HEK293 (cell line): ENCODE data around the gene GPX3.

Experiments
- CTCF ChIA-PET: fragments of 350-600 bp; formaldehyde crosslinking; extraction: SDS; loops from one replicate; lab custom pipeline; 2021; ENCODE audit warnings: antibody characterized with exemption; lab: Yijun Ruan, JAX
- POLR2A ChIA-PET: fragments of 300-600 bp; formaldehyde crosslinking; extraction: SDS; loops from one replicate; lab custom pipeline; 2020; ENCODE audit warnings: antibody characterized with exemption, inconsistent platforms; lab: Yijun Ruan, JAX
- H3K27ac ChIP-seq: fragments of 200-500 bp; sonication (Bioruptor generic); 2 replicates; pipeline ENCODE4 v1.5.1; 2014; ENCODE audit warnings: low read depth, low read length, control low read depth, inconsistent platforms; ENCODE audit errors: extremely low read depth
- H3K36me3 ChIP-seq, 2 experiments: fragments of 200-500 bp in 1 of 2; sonication (Bioruptor generic) in 1 of 2; 1 replicate in 1 of 2; 2 replicates in 1 of 2; pipeline ENCODE4 v1.5.1; 2014 to 2017; ENCODE audit warnings: inconsistent platforms in 2 of 2, low read length in 2 of 2; ENCODE audit not compliant: control insufficient read depth in 2 of 2, insufficient read depth in 1 of 2
- H3K4me1 ChIP-seq: fragments of 200-500 bp; sonication (Bioruptor generic); 2 replicates; pipeline ENCODE4 v1.5.1; 2014; ENCODE audit warnings: mild to moderate bottlenecking, low read length, inconsistent platforms; ENCODE audit not compliant: control insufficient read depth, insufficient read depth
- H3K4me3 ChIP-seq: 2 replicates; pipeline ENCODE4 v1.5.1; 2011; ENCODE audit warnings: low read depth, mild to moderate bottlenecking, control low read depth, low read length, moderate library complexity
- H3K9me3 ChIP-seq: fragments of 200-500 bp; sonication (Bioruptor generic); 2 replicates; pipeline ENCODE4 v1.5.1; 2014; ENCODE audit warnings: low read depth, low read length, inconsistent platforms; ENCODE audit not compliant: control insufficient read depth, insufficient read depth
- ZEB2 ChIP-seq: fragments of 450-650 bp; formaldehyde crosslinking; IDR thresholded peaks from 2 replicates; pipeline ENCODE4 v1.5.1; 2016; ENCODE audit warnings: missing biosample characterization, missing genetic modification characterization
- ZFHX2 ChIP-seq: fragments of 450-650 bp; formaldehyde crosslinking; conservative IDR thresholded peaks from 2 replicates; pipeline ENCODE4 v1.5.1; 2016; ENCODE audit warnings: missing biosample characterization, missing genetic modification characterization
- ZFP37 ChIP-seq: fragments of 450-650 bp; formaldehyde crosslinking; IDR thresholded peaks from 2 replicates; pipeline ENCODE4 v1.5.1; 2016; ENCODE audit warnings: missing biosample characterization, missing genetic modification characterization
- ZFP69B ChIP-seq: fragments of 450-650 bp; formaldehyde crosslinking; IDR thresholded peaks from 2 replicates; pipeline ENCODE4 v1.5.1; 2016; ENCODE audit warnings: missing biosample characterization, missing genetic modification characterization
- ZIC2 ChIP-seq: fragments of 450-650 bp; formaldehyde crosslinking; IDR thresholded peaks from 2 replicates; pipeline ENCODE4 v1.5.1; 2016; ENCODE audit warnings: missing biosample characterization, missing genetic modification characterization
- ZNF121 ChIP-seq: fragments of 450-650 bp; formaldehyde crosslinking; IDR thresholded peaks from 2 replicates; pipeline ENCODE4 v1.5.1; 2016; ENCODE audit warnings: missing biosample characterization, missing genetic modification characterization
- ZNF239 ChIP-seq: fragments of 450-650 bp; formaldehyde crosslinking; IDR thresholded peaks from 2 replicates; pipeline ENCODE4 v1.5.1; 2016; ENCODE audit warnings: missing biosample characterization, missing genetic modification characterization
- ZNF600 ChIP-seq: fragments of 450-650 bp; formaldehyde crosslinking; IDR thresholded peaks from 2 replicates; pipeline ENCODE4 v1.5.1; 2016; ENCODE audit warnings: missing biosample characterization, missing genetic modification characterization
- ZNF626 ChIP-seq: fragments of 450-650 bp; sonication (Bioruptor Pico); formaldehyde crosslinking; IDR thresholded peaks from 2 replicates; pipeline ENCODE4 v1.5.1; 2018; ENCODE audit warnings: missing biosample characterization, missing genetic modification characterization, inconsistent platforms
- ZNF658 ChIP-seq: fragments of 450-650 bp; formaldehyde crosslinking; IDR thresholded peaks from 2 replicates; pipeline ENCODE4; 2016; ENCODE audit warnings: missing biosample characterization, missing genetic modification characterization
- ZNF664 ChIP-seq: fragments of 450-650 bp; formaldehyde crosslinking; IDR thresholded peaks from 2 replicates; pipeline ENCODE4 v1.5.1; 2016; ENCODE audit warnings: missing biosample characterization, missing genetic modification characterization
- ZNF707 ChIP-seq: fragments of 450-650 bp; formaldehyde crosslinking; IDR thresholded peaks from 2 replicates; pipeline ENCODE4 v1.5.1; 2016; ENCODE audit warnings: missing biosample characterization, missing genetic modification characterization
- TF ChIP-seq, protein P1 (sequence below): fragments of 450-650 bp; formaldehyde crosslinking; IDR thresholded peaks from 2 replicates; pipeline ENCODE4 v1.5.1; 2016; ENCODE audit warnings: missing biosample characterization, missing genetic modification characterization
- TF ChIP-seq, protein P2 (sequence below): fragments of 450-650 bp; formaldehyde crosslinking; IDR thresholded peaks from 2 replicates; pipeline ENCODE4 v1.5.1; 2017; ENCODE audit warnings: missing biosample characterization, missing genetic modification characterization
- TF ChIP-seq, protein P3 (sequence below): fragments of 450-650 bp; formaldehyde crosslinking; IDR thresholded peaks from 2 replicates; pipeline ENCODE4 v1.5.1; 2016; ENCODE audit warnings: missing biosample characterization, missing genetic modification characterization, borderline replicate concordance
- TF ChIP-seq, protein P4 (sequence below): fragments of 450-650 bp; formaldehyde crosslinking; IDR thresholded peaks from 2 replicates; pipeline ENCODE4 v1.5.1; 2016; ENCODE audit warnings: missing biosample characterization, missing genetic modification characterization
- TF ChIP-seq, protein P5 (sequence below): fragments of 450-650 bp; formaldehyde crosslinking; optimal IDR thresholded peaks from 2 replicates; pipeline ENCODE3; 2016; ENCODE audit warnings: missing biosample characterization, mild to moderate bottlenecking, missing genetic modification characterization

GPX3 gene

DNA sequence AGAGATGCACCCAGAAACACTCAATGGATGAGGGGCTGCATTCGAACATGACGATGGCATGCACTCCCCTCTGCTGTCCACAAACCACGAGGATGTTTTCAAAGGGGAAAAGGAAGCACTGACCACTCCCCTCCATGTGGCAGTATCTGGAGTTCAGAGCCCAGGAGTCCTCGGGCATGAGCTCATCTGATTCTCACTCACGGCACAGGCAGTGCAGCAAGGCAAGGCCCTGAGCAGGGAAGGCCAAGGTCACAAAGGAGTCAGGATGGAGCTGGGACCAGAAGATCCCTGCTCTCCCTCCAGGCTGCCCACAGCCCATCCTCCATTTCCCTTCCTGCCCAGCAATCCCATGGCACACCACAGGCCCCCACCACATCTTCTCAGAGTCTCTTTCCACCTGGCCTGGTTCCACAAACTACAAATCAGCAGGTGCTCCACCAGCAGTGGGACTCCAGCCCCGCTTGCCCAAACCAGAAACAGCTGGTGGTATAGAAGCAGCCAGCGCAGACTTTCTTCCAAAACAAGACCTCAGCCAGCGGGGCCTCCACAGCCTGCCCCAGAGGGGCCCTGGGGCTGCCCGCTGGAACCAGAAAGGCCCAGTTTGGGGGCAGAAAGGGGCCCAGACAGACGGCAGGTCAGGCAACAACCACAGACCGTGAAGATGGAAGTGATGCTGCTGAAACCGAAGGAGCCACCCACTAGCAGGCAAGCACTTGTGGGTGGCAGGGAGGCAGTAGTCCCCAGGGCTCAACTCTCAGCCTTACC lies 48.2 kb downstream of the GPX3 start:
- TF ChIP-seq ZIC2 (peak; percentile 93), ZFHX2 (tag by site-specific recombination) (0 out of 2 replicates have a peak, but pooled peaks have one; percentile 24), ZNF239 (tag by site-specific recombination) (no peak), ZNF658 (tag by site-specific recombination) (no peak)
- TF ChIP-seq, protein P1, sequence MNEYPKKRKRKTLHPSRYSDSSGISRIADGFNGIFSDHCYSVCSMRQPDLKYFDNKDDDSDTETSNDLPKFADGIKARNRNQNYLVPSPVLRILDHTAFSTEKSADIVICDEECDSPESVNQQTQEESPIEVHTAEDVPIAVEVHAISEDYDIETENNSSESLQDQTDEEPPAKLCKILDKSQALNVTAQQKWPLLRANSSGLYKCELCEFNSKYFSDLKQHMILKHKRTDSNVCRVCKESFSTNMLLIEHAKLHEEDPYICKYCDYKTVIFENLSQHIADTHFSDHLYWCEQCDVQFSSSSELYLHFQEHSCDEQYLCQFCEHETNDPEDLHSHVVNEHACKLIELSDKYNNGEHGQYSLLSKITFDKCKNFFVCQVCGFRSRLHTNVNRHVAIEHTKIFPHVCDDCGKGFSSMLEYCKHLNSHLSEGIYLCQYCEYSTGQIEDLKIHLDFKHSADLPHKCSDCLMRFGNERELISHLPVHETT (tag by site-specific recombination): no peak
- TF ChIP-seq, protein P2, sequence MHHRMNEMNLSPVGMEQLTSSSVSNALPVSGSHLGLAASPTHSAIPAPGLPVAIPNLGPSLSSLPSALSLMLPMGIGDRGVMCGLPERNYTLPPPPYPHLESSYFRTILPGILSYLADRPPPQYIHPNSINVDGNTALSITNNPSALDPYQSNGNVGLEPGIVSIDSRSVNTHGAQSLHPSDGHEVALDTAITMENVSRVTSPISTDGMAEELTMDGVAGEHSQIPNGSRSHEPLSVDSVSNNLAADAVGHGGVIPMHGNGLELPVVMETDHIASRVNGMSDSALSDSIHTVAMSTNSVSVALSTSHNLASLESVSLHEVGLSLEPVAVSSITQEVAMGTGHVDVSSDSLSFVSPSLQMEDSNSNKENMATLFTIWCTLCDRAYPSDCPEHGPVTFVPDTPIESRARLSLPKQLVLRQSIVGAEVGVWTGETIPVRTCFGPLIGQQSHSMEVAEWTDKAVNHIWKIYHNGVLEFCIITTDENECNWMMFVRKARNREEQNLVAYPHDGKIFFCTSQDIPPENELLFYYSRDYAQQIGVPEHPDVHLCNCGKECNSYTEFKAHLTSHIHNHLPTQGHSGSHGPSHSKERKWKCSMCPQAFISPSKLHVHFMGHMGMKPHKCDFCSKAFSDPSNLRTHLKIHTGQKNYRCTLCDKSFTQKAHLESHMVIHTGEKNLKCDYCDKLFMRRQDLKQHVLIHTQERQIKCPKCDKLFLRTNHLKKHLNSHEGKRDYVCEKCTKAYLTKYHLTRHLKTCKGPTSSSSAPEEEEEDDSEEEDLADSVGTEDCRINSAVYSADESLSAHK (tag by site-specific recombination): no peak
- H3K4me1 ChIP-seq: no peaks in the 10 kb centered on the region
- peaks cover 0 to 19% of the 10 kb centered on the region in 2 experiments; a peak in 1 of 3 replicates for H3K36me3 ChIP-seq
- ChIA-PET CTCF (interaction anchor here (0.9 to 2.5 kb wide), 3 partner anchors 17 to 96 kb away, joined by 4 to 8 read pairs (median 5); no protein-coding TSS in a partner anchor), POLR2A (no interaction called here)
- H3K4me3 ChIP-seq: no peak overlapping the region
- H3K27ac ChIP-seq: no peak overlapping the region
- no peaks in the 10 kb centered on the region for H3K9me3 ChIP-seq

DNA sequence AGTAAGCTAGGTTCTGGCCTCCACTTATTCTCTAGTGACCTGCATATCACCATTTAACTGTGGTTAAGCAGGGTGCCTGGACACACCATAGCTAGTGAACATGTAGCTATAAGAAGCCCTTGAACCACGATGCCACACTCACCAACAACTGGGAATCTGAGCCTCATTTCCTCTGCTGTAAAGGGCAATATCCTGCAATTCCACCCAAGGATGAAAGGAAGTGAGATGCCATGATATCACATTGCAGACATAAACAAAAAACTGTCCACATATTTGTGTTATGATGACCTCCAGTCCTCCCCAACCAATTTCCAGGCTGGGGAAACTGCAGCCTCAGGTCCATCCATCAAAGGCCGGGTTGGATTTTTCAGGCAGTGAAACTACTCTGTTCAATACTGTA lies 50.1 kb downstream of the GPX3 start:
- ChIA-PET POLR2A (no interaction called here), CTCF (no interaction called here)
- no peak overlapping the region for H3K4me3 ChIP-seq
- peaks cover 0 to 19% of the 10 kb centered on the region in 2 experiments; a peak in 1 of 3 replicates for H3K36me3 ChIP-seq
- H3K27ac ChIP-seq: no peak overlapping the region
- no peak for TF ChIP-seq ZFP37
- TF ChIP-seq ZNF600 (tag by site-specific recombination): no peak
- no peak for TF ChIP-seq ZNF664
- TF ChIP-seq, protein P3, sequence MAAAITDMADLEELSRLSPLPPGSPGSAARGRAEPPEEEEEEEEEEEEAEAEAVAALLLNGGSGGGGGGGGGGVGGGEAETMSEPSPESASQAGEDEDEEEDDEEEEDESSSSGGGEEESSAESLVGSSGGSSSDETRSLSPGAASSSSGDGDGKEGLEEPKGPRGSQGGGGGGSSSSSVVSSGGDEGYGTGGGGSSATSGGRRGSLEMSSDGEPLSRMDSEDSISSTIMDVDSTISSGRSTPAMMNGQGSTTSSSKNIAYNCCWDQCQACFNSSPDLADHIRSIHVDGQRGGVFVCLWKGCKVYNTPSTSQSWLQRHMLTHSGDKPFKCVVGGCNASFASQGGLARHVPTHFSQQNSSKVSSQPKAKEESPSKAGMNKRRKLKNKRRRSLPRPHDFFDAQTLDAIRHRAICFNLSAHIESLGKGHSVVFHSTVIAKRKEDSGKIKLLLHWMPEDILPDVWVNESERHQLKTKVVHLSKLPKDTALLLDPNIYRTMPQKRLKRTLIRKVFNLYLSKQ (tag by site-specific recombination): no peak
- no peak for TF ChIP-seq ZNF626
- TF ChIP-seq ZNF121 (tag by site-specific recombination): no peak
- TF ChIP-seq, protein P4, sequence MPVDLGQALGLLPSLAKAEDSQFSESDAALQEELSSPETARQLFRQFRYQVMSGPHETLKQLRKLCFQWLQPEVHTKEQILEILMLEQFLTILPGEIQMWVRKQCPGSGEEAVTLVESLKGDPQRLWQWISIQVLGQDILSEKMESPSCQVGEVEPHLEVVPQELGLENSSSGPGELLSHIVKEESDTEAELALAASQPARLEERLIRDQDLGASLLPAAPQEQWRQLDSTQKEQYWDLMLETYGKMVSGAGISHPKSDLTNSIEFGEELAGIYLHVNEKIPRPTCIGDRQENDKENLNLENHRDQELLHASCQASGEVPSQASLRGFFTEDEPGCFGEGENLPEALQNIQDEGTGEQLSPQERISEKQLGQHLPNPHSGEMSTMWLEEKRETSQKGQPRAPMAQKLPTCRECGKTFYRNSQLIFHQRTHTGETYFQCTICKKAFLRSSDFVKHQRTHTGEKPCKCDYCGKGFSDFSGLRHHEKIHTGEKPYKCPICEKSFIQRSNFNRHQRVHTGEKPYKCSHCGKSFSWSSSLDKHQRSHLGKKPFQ: no peak
- TF ChIP-seq ZFP69B (tag by site-specific recombination): no peak
- TF ChIP-seq, protein P5, sequence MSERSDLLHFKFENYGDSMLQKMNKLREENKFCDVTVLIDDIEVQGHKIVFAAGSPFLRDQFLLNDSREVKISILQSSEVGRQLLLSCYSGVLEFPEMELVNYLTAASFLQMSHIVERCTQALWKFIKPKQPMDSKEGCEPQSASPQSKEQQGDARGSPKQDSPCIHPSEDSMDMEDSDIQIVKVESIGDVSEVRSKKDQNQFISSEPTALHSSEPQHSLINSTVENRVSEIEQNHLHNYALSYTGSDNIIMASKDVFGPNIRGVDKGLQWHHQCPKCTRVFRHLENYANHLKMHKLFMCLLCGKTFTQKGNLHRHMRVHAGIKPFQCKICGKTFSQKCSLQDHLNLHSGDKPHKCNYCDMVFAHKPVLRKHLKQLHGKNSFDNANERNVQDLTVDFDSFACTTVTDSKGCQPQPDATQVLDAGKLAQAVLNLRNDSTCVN (tag by site-specific recombination): no peak
- no peak for TF ChIP-seq ZNF707 (tag by site-specific recombination)
- TF ChIP-seq ZEB2 (tag by site-specific recombination): no peak
- H3K4me1 ChIP-seq: no peaks in the 10 kb centered on the region
- no peaks in the 10 kb centered on the region for H3K9me3 ChIP-seq
